ENCODE results near the gene BACH1.
"Not testable (repeated sequence)": the region's sequence is repeated elsewhere in the genome, so short reads cannot be mapped to it uniquely, and the experiment has no call there.

The BACH1 gene

GRCh38 chr21:29349702-29350101, 51.0 kb downstream of the BACH1 start:
- DNase-seq, result no peak

- no peak for DNase-seq
Observed at GRCh38 chr21:29350246-29350779, 51.6 kb downstream of the BACH1 start.

- DNase-seq, result no peak
Observed at GRCh38 chr21:29351691-29352090, 53.0 kb downstream of the BACH1 start.

- DNase-seq, result not testable (repeated sequence)
Observed at GRCh38 chr21:29355043-29355710, 56.5 kb downstream of the BACH1 start.

GRCh38 chr21:29356291-29356690, 57.6 kb downstream of the BACH1 start:
- not testable (repeated sequence) for DNase-seq

GRCh38 chr21:29356810-29357209, 58.1 kb downstream of the BACH1 start:
- DNase-seq, result not testable (repeated sequence)

- no peak for DNase-seq
Observed at GRCh38 chr21:29359718-29360117, 61.0 kb downstream of the BACH1 start.

GRCh38 chr21:29360799-29361765, 62.4 kb downstream of the BACH1 start:
- no peak for DNase-seq

- no peak for DNase-seq
Observed at GRCh38 chr21:29362758-29363157, 64.0 kb downstream of the BACH1 start.

- no peak for DNase-seq
Observed at GRCh38 chr21:29365661-29366265, 67.0 kb downstream of the BACH1 start.

GRCh38 chr21:29366532-29366931, 67.8 kb downstream of the BACH1 start:
- DNase-seq, result no peak

- DNase-seq, result no peak
Observed at GRCh38 chr21:29367335-29367734, 68.6 kb downstream of the BACH1 start.

GRCh38 chr21:29368906-29369305, 70.2 kb downstream of the BACH1 start:
- DNase-seq, result no peak

GRCh38 chr21:29371464-29371863, 72.7 kb downstream of the BACH1 start:
- no peak for DNase-seq

GRCh38 chr21:29372063-29372802, 73.5 kb downstream of the BACH1 start:
- no peak for DNase-seq

GRCh38 chr21:29374481-29374880, 75.8 kb downstream of the BACH1 start:
- DNase-seq, result no peak

GRCh38 chr21:29376556-29376955, 77.8 kb downstream of the BACH1 start:
- DNase-seq, result no peak

- DNase-seq, result no peak
Observed at GRCh38 chr21:29377266-29377665, 78.5 kb downstream of the BACH1 start.

- DNase-seq, result no peak
Observed at GRCh38 chr21:29378832-29379231, 80.1 kb downstream of the BACH1 start.

GRCh38 chr21:29379517-29380054, 80.9 kb downstream of the BACH1 start:
- DNase-seq, result no peak

- DNase-seq, result no peak
Observed at GRCh38 chr21:29382030-29382654, 83.4 kb downstream of the BACH1 start.

Data from right forelimb (tissue), 1 donor.